ENCODE data around the gene RIMKLA. TPM values are rescaled to one million over a fixed set of nuclear protein-coding genes. Genes with fewer than 3 reads are reported as not detected.

The RIMKLA gene
- total and polyA plus RNA-seq, 2 experiments from 2014 or later, result 4.1 to 6.6 TPM

- Histone ChIP-seq H3K4me3 (no peak overlapping the region), H2AFZ (no peak overlapping the region), H3F3A (replicated peaks; ENCODE audit: low read depth) (no peaks in the 10 kb centered on the region), H3K79me2 (replicated peaks; ENCODE audit: insufficient read depth) (no peaks in the 10 kb centered on the region), H3K27me3 (ENCODE audit: insufficient read depth) (no peaks in the 10 kb centered on the region), H3K9me2 (ENCODE audit: insufficient read depth) (no peaks in the 10 kb centered on the region), H3K27ac (ENCODE audit: low read depth) (no peak overlapping the region), H3K4me1 (ENCODE audit: insufficient read depth) (no peaks in the 10 kb centered on the region), H4K20me1 (replicated peaks; ENCODE audit: insufficient read depth) (no peaks in the 10 kb centered on the region), H3K36me3 (ENCODE audit: insufficient read depth) (no peaks in the 10 kb centered on the region), H3K4me2 (no peak overlapping the region)
- Mint-ChIP-seq H3K27ac (no peak overlapping the region), H3K27me3 (ENCODE audit: insufficient read depth, low read depth, poor library complexity) (no peaks in the 10 kb centered on the region), H3K9me3 (no peaks in the 10 kb centered on the region), H3K4me3 (no peak overlapping the region), H3K4me1 (no peaks in the 10 kb centered on the region), H3K36me3 (ENCODE audit: low read depth) (no peaks in the 10 kb centered on the region)
- ATAC-seq (no peak), DNase-seq (ENCODE audit: low spot score) (no peak)
- TF ChIP-seq ZNF114 (CRISPR knock-in tag; IDR thresholded peaks at IDR 0.05), result no peak
- TF ChIP-seq REST (IDR thresholded peaks at IDR 0.05; ENCODE audit: unreplicated experiment), result no peak
- no peak for TF ChIP-seq POLR2AphosphoS5 (IDR thresholded peaks at IDR 0.05; ENCODE audit: low read depth)
- TF ChIP-seq ZNF331 (CRISPR knock-in tag; IDR thresholded peaks at IDR 0.05; ENCODE audit: low read depth), result no peak
- no peak for TF ChIP-seq ZNF462 (CRISPR knock-in tag; IDR thresholded peaks at IDR 0.05)
- TF ChIP-seq JUNB (IDR thresholded peaks at IDR 0.05; ENCODE audit: unreplicated experiment), result no peak
- no peak for TF ChIP-seq CTCF (conservative IDR thresholded peaks at IDR 0.05; ENCODE audit: low read depth in 2 of 2)
- TF ChIP-seq, protein P1, sequence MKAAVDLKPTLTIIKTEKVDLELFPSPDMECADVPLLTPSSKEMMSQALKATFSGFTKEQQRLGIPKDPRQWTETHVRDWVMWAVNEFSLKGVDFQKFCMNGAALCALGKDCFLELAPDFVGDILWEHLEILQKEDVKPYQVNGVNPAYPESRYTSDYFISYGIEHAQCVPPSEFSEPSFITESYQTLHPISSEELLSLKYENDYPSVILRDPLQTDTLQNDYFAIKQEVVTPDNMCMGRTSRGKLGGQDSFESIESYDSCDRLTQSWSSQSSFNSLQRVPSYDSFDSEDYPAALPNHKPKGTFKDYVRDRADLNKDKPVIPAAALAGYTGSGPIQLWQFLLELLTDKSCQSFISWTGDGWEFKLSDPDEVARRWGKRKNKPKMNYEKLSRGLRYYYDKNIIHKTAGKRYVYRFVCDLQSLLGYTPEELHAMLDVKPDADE (IDR thresholded peaks at IDR 0.05), result no peak
- TF ChIP-seq NANOG (IDR thresholded peaks at IDR 0.05; ENCODE audit: borderline replicate concordance), result no peak
- no peak for TF ChIP-seq EZH2 (IDR thresholded peaks at IDR 0.05; ENCODE audit: low read depth, unreplicated experiment)
- TF ChIP-seq CREB1 (CRISPR knock-in tag; IDR thresholded peaks at IDR 0.05; ENCODE audit: low read depth), result no peak
- no peak for TF ChIP-seq EZH2phosphoT487 (IDR thresholded peaks at IDR 0.05; ENCODE audit: unreplicated experiment)
- no peak for TF ChIP-seq STAT1 (IDR thresholded peaks at IDR 0.05; ENCODE audit: unreplicated experiment)
These were observed 18.9 kb downstream of the RIMKLA start for GRCh38 chr1:42399315-42400100.

Measured in GM23338 (cell line).